ENCODE data around the gene LMO7.

LMO7 gene

GRCh38 chr13:75895168-75895567, 259.0 kb downstream of the LMO7 start:
- no peak for DNase-seq (ENCODE audit: low read depth)

GRCh38 chr13:75896271-75896670, 260.1 kb downstream of the LMO7 start:
- no peak for DNase-seq (ENCODE audit: low read depth)

- DNase-seq (ENCODE audit: low read depth) = no peak
Observed at GRCh38 chr13:75897386-75897785, 261.3 kb downstream of the LMO7 start.

- DNase-seq (ENCODE audit: low read depth) = no peak
Observed at GRCh38 chr13:75901501-75901900, 265.4 kb downstream of the LMO7 start.

GRCh38 chr13:75902166-75903104, 266.3 kb downstream of the LMO7 start:
- no peak for DNase-seq (ENCODE audit: low read depth)

- no peak for DNase-seq (ENCODE audit: low read depth)
Observed at GRCh38 chr13:75904012-75904411, 267.9 kb downstream of the LMO7 start.

- no peak for DNase-seq (ENCODE audit: low read depth)
Observed at GRCh38 chr13:75906315-75906714, 270.2 kb downstream of the LMO7 start.

GRCh38 chr13:75907044-75907443, 270.9 kb downstream of the LMO7 start:
- DNase-seq (ENCODE audit: low read depth) = no peak

- DNase-seq (ENCODE audit: low read depth) = no peak
Observed at GRCh38 chr13:75908141-75908540, 272.0 kb downstream of the LMO7 start.

Data from activated T-cell treated with anti-CD3 and anti-CD28 coated beads for 24 hours (primary cell).